Renal cortical epithelial cell (primary cell): ENCODE measurements around the gene ZNF487. TPM values are rescaled to one million over a fixed set of nuclear protein-coding genes. Genes with fewer than 3 reads are reported as not detected.
A peak's percentile ranks its signal among the peaks of the same experiment; 100 is the strongest.
"Not testable (repeated sequence)": the region's sequence is repeated elsewhere in the genome, so short reads cannot be mapped to it uniquely, and the experiment has no call there.

Source experiments
- DNase-seq: peaks from one replicate; pipeline ENCODE4 v3.0.0-alpha.2; 2011; ENCODE audit warnings: low read depth
- total RNA-seq: library from RNA; depleted of rRNA; stranded (reverse); fragments of >200 nt; gene quantifications from 2 replicates; pipeline ENCODE4 v1.2.3, GENCODE V29; 2014

ZNF487 gene
- 4.2 and 8.3 TPM in 2 replicates for total RNA-seq

- DNase-seq, result peak; percentile 76
Observed at GRCh38 chr10:43436291-43437140, at the start of gene ZNF487. ZNF487 (plus strand) TSS chr10:43437111; CDS start chr10:43475814, 38,703 bp downstream.

GRCh38 chr10:43387678-43388032 lies 49.3 kb upstream of the ZNF487 start:
- no peak for DNase-seq

GRCh38 chr10:43389867-43390266 lies 47.0 kb upstream of the ZNF487 start:
- DNase-seq, result no peak

GRCh38 chr10:43390333-43390732 lies 46.6 kb upstream of the ZNF487 start:
- no peak for DNase-seq

GRCh38 chr10:43390759-43391158 lies 46.2 kb upstream of the ZNF487 start:
- peak; percentile 40 for DNase-seq

GRCh38 chr10:43391496-43391895 lies 45.4 kb upstream of the ZNF487 start:
- no peak for DNase-seq

GRCh38 chr10:43392748-43393147 lies 44.2 kb upstream of the ZNF487 start:
- no peak for DNase-seq

GRCh38 chr10:43393186-43393585 lies 43.7 kb upstream of the ZNF487 start:
- not testable (repeated sequence) for DNase-seq

GRCh38 chr10:43393606-43394360 lies 43.1 kb upstream of the ZNF487 start:
- no peak for DNase-seq

- no peak for DNase-seq
Observed at GRCh38 chr10:43394868-43395267, 42.0 kb upstream of the ZNF487 start.

- no peak for DNase-seq
Observed at GRCh38 chr10:43395571-43396060, 41.3 kb upstream of the ZNF487 start.

GRCh38 chr10:43396061-43396927 lies 40.6 kb upstream of the ZNF487 start:
- DNase-seq, result no peak

- peak; percentile 62 for DNase-seq
Observed at GRCh38 chr10:43396928-43397624, 39.8 kb upstream of the ZNF487 start.

- no peak for DNase-seq
Observed at GRCh38 chr10:43398939-43399319, 38.0 kb upstream of the ZNF487 start.

GRCh38 chr10:43399320-43400310 lies 37.3 kb upstream of the ZNF487 start:
- peak; percentile 60 for DNase-seq

- no peak for DNase-seq
Observed at GRCh38 chr10:43401627-43402026, 35.3 kb upstream of the ZNF487 start.

GRCh38 chr10:43402176-43402575 lies 34.7 kb upstream of the ZNF487 start:
- DNase-seq, result no peak

- no peak for DNase-seq
Observed at GRCh38 chr10:43402880-43403452, 33.9 kb upstream of the ZNF487 start.

- no peak for DNase-seq
Observed at GRCh38 chr10:43403911-43404703, 32.8 kb upstream of the ZNF487 start.
